Measurements from ENCODE around the gene TFF3.

DNA sequence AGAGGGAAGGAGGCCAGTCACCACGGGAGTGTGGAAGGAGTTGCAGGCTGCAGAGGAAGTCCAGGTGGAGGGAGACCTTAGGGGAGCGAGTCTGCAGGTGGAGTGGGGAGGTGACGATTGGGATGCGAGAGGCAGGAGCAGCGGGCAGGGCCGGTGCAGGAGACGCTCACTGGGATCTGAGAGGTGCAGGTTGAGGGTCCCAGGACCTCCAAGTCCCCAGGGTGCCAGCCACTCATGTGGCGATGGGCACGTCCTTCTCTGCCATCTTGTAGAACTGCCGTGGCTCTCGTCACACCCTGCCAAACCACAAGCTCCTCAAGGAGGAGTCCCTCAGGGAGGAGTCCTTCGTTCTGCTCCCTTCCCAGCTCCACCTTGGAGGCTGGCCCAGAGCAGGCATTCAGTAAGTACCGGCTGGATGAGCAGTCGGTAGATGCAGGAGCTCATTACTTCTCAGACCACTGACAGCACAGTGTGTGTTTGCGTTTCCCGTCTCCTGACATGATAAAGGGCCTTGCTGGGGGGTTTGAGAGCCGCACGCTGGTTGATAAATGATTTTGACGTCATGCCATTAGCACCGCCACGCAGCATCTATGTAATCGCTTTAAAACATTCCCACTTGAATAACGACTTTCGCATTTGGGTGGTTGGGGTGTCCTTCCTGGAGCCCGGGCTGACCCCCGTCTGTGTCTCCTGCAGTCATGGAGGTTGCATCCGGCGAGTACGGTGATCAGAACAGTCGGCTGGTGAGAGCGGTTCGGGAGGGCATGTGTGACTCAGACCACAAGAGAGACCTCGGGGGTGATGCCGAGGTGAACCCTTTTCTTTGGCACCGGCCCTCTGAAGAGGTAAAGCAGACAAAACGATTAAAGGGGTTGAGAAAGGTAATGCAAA is 27.8 kb downstream of the TFF3 start:
- no peak for TF ChIP-seq POLR2A (IDR thresholded peaks at IDR 0.05; ENCODE audit: low read depth, low read length)
- TF ChIP-seq, protein P1, sequence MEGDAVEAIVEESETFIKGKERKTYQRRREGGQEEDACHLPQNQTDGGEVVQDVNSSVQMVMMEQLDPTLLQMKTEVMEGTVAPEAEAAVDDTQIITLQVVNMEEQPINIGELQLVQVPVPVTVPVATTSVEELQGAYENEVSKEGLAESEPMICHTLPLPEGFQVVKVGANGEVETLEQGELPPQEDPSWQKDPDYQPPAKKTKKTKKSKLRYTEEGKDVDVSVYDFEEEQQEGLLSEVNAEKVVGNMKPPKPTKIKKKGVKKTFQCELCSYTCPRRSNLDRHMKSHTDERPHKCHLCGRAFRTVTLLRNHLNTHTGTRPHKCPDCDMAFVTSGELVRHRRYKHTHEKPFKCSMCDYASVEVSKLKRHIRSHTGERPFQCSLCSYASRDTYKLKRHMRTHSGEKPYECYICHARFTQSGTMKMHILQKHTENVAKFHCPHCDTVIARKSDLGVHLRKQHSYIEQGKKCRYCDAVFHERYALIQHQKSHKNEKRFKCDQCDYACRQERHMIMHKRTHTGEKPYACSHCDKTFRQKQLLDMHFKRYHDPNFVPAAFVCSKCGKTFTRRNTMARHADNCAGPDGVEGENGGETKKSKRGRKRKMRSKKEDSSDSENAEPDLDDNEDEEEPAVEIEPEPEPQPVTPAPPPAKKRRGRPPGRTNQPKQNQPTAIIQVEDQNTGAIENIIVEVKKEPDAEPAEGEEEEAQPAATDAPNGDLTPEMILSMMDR (conservative IDR thresholded peaks at IDR 0.05; ENCODE audit: low read depth, low read length): no peak
- no peak for TF ChIP-seq CEBPB (IDR thresholded peaks at IDR 0.05; ENCODE audit: low read depth, low read length)
